Spinal cord (tissue), 10 donors: ENCODE results near the gene TRIM38. TPM values are rescaled to one million over a fixed set of nuclear protein-coding genes. Genes with fewer than 3 reads are reported as not detected.

Source experiments
- DNase-seq, 6 donors: peaks; one replicate each; pipeline versions ENCODE4 v3.0.0 to v3.0.0-alpha.2; 2013 to 2015; ENCODE audit warnings: low spot score in 6 of 6, low read depth in 4 of 6
- H3K27ac ChIP-seq: one replicate; pipeline ENCODE4 v1.5.1; 2013; ENCODE audit warnings: low read depth, low read length, control low read depth
- H3K27me3 ChIP-seq: one replicate; pipeline ENCODE4 v1.6.1; 2013; ENCODE audit warnings: low read length; ENCODE audit not compliant: control insufficient read depth, insufficient read depth
- H3K36me3 ChIP-seq: one replicate; pipeline ENCODE4 v1.6.1; 2013; ENCODE audit warnings: low read length; ENCODE audit not compliant: control insufficient read depth, insufficient read depth
- H3K4me1 ChIP-seq: one replicate; pipeline ENCODE4 v1.6.1; 2013; ENCODE audit warnings: low read length; ENCODE audit not compliant: control insufficient read depth, insufficient read depth
- H3K4me3 ChIP-seq: one replicate; pipeline ENCODE4 v1.5.1; 2013; ENCODE audit warnings: low read depth, low read length, control low read depth
- H3K9me3 ChIP-seq: one replicate; pipeline ENCODE4 v1.6.1; 2013; ENCODE audit warnings: low read length; ENCODE audit not compliant: control insufficient read depth, insufficient read depth
- WGBS: methylation state at CpG from one replicate; pipeline ENCODE4 v1.1.5; 2013; ENCODE audit warnings: missing lambda C conversion rate; ENCODE audit not compliant: insufficient coverage; 5-methylcytosine and 5-hydroxymethylcytosine counted together
- polyA plus RNA-seq, 2 donors: library from polyadenylated mRNA; unstranded; fragments of 120-200 nt; gene quantifications; one replicate each; pipeline ENCODE4 v1.2.1, GENCODE V29; 2013; ENCODE audit not compliant: insufficient read length in 2 of 2
- total RNA-seq, 2 donors: library from RNA; depleted of rRNA in 1 of 2; stranded (reverse); fragments of 120-200 nt in 1 of 2; fragments of >200 nt in 1 of 2; gene quantifications; one replicate each; pipeline versions ENCODE4 v1.2.3 to v1.2.4, GENCODE V29; 2013 to 2014
- donor health status: healthy.

The TRIM38 gene
- total and polyA plus RNA-seq, 4 donors: 1.5 to 4.0 (median 2.8) TPM

- peak in 5 of 6 donors; percentile 83 to 98 (median 93) for DNase-seq
- H3K36me3 ChIP-seq: no peaks in the 10 kb centered on the region
- peak overlapping the region; percentile 86 for H3K4me3 ChIP-seq
- under 1% methylated on average over 32 of the region's 39 CpGs for WGBS
- no peaks in the 10 kb centered on the region for H3K27me3 ChIP-seq
- H3K27ac ChIP-seq: peak overlapping the region; percentile 100
- no peaks in the 10 kb centered on the region for H3K9me3 ChIP-seq
- H3K4me1 ChIP-seq: peaks cover 38% of the 10 kb centered on the region
Observed at GRCh38 chr6:26021350-26022131, 58.9 kb downstream of the TRIM38 start.

- WGBS: 0% methylated on average over 3 of the region's 5 CpGs
Observed at GRCh38 chr6:26022132-26022472, 59.5 kb downstream of the TRIM38 start.

GRCh38 chr6:26022737-26023136, 60.1 kb downstream of the TRIM38 start:
- no peak for DNase-seq

More at GRCh38 chr6:26022132-26022472, 59.5 kb downstream of the TRIM38 start:
- peak overlapping the region; percentile 100 for H3K27ac ChIP-seq
- H3K4me1 ChIP-seq: peaks cover 32% of the 10 kb centered on the region
- no peaks in the 10 kb centered on the region for H3K9me3 ChIP-seq
- peak in 2 of 6 donors; percentile 94 for DNase-seq
- H3K27me3 ChIP-seq: no peaks in the 10 kb centered on the region
- H3K36me3 ChIP-seq: no peaks in the 10 kb centered on the region
- H3K4me3 ChIP-seq: peak overlapping the region; percentile 86

GRCh38 chr6:26024651-26025046, 62.0 kb downstream of the TRIM38 start:
- no peaks in the 10 kb centered on the region for H3K9me3 ChIP-seq
- peaks cover 21% of the 10 kb centered on the region for H3K4me1 ChIP-seq
- H3K4me3 ChIP-seq: no peak overlapping the region
- no peak for DNase-seq
- 100% methylated on average over 1 of the region's 3 CpGs for WGBS
- H3K27ac ChIP-seq: no peak overlapping the region
- no peaks in the 10 kb centered on the region for H3K27me3 ChIP-seq
- no peaks in the 10 kb centered on the region for H3K36me3 ChIP-seq

More at GRCh38 chr6:26022737-26023136, 60.1 kb downstream of the TRIM38 start:
- Histone ChIP-seq H3K27ac (peak overlapping the region; percentile 100), H3K4me3 (no peak overlapping the region), H3K27me3 (no peaks in the 10 kb centered on the region), H3K36me3 (no peaks in the 10 kb centered on the region), H3K4me1 (peaks cover 26% of the 10 kb centered on the region), H3K9me3 (no peaks in the 10 kb centered on the region)
- no CpG with 5 or more reads among the region's 1 CpG for WGBS

GRCh38 chr6:26025047-26025893, 62.7 kb downstream of the TRIM38 start:
- H3K27ac ChIP-seq: peak overlapping the region; percentile 97
- no peaks in the 10 kb centered on the region for H3K9me3 ChIP-seq
- WGBS: 92% methylated on average over 16 of the region's 17 CpGs
- no peak for DNase-seq
- no peaks in the 10 kb centered on the region for H3K27me3 ChIP-seq
- no peaks in the 10 kb centered on the region for H3K36me3 ChIP-seq
- no peak overlapping the region for H3K4me3 ChIP-seq
- peaks cover 20% of the 10 kb centered on the region for H3K4me1 ChIP-seq

GRCh38 chr6:26025894-26026832, 63.6 kb downstream of the TRIM38 start:
- H3K4me3 ChIP-seq: peak overlapping the region; percentile 75
- WGBS: 0% methylated on average over 17 of the region's 23 CpGs
- no peaks in the 10 kb centered on the region for H3K27me3 ChIP-seq
- H3K4me1 ChIP-seq: peaks cover 11% of the 10 kb centered on the region
- no peaks in the 10 kb centered on the region for H3K36me3 ChIP-seq
- no peaks in the 10 kb centered on the region for H3K9me3 ChIP-seq
- peak in 3 of 6 donors; percentile 80 to 98 (median 97) for DNase-seq
- peak overlapping the region; percentile 97 for H3K27ac ChIP-seq

- Histone ChIP-seq H3K36me3 (no peaks in the 10 kb centered on the region), H3K9me3 (no peaks in the 10 kb centered on the region), H3K27me3 (no peaks in the 10 kb centered on the region), H3K4me1 (peaks cover 11% of the 10 kb centered on the region), H3K4me3 (peak overlapping the region; percentile 75), H3K27ac (peak overlapping the region; percentile 97)
- DNase-seq: peak in 5 of 6 donors; percentile 92 to 98 (median 96)
- WGBS: 0% methylated on average over 40 of the region's 44 CpGs
Observed at GRCh38 chr6:26026833-26027490, 64.4 kb downstream of the TRIM38 start.

GRCh38 chr6:26027491-26028211, 65.0 kb downstream of the TRIM38 start:
- WGBS: 60% methylated on average over 1 of the region's 9 CpGs
- peak overlapping the region; percentile 75 for H3K4me3 ChIP-seq
- H3K4me1 ChIP-seq: peaks cover 15% of the 10 kb centered on the region
- H3K27me3 ChIP-seq: no peaks in the 10 kb centered on the region
- H3K36me3 ChIP-seq: no peaks in the 10 kb centered on the region
- no peak for DNase-seq
- H3K9me3 ChIP-seq: no peaks in the 10 kb centered on the region
- H3K27ac ChIP-seq: peak overlapping the region; percentile 97
